EL (cell line): Measurements from ENCODE around the gene TMEM273.

Experiments
- DNase-seq: peaks from one replicate; pipeline ENCODE4 v3.0.0-alpha.2; 2016

Gene TMEM273

DNA sequence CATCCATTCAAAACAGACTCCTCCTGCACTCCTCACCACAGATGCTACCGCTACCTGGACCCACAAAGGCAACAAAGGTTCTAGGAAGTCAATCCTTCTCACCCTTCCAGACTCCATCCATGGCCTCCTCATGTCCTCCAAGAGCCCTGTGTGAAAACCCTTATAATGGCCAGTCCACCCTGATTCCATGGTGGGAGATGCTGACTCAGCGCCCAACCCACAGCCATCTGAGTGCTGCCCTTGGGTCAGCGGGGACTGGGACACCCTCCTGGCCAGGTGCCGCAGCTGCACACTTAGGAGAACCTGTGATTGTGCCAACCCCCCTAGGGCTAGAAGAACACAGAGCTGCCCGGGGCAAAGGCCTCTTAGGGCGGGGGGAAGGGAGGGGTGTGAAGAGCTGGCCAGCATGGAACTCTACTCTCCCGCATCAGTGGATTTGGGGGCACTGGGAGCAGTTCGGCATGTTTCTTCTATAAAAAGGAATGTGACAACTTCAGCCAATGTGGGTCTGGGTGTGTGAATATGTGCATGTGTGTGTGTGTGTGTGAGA is 25.4 kb downstream of the TMEM273 start:
- no peak for DNase-seq

DNA sequence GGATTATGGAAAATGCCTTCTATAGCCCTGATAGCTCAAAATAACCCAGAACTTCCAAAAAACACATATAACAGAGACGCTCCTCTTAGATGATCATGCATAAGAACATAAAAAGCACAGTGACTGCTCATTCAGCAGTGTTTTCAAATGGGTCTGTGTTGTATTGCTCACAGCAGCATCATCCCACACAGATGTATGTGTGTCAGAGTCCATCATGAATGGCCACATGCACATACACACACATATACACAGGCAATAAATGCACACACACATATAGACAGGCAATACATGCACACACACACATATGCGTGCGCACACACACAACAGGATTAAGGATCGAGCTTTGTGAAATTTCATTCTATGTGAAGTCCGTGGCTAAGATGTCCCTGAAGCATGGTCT is 26.1 kb downstream of the TMEM273 start:
- DNase-seq: no peak

DNA sequence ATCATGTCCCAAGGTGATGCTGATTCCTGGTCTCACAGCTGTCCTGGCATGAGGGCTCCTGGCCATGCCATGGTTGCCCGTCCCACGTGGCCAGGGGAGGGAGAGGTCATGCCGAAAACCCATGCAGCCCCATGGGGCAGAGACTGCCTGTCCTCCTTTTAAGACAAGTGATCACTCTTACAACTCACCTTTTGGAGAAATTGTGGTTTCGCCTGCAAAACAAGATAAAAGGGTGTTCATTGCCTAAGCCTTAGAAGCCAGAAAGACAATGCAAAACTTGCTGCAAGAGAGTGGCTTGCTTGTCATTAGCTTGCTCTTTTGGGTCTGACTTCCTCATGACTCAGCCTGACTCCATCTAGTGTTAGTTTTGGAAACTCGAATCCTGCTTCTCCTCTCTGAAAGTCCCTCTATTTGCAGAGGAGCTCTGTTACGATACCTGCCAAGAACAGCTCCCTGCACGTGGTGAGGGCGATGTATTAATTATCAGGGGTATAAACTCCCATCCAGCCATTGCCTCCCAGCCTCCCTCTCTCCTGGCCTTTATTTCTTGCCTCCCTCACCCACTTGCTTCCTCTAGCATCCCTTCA is 26.7 kb downstream of the TMEM273 start:
- DNase-seq: peak; percentile 55

DNA sequence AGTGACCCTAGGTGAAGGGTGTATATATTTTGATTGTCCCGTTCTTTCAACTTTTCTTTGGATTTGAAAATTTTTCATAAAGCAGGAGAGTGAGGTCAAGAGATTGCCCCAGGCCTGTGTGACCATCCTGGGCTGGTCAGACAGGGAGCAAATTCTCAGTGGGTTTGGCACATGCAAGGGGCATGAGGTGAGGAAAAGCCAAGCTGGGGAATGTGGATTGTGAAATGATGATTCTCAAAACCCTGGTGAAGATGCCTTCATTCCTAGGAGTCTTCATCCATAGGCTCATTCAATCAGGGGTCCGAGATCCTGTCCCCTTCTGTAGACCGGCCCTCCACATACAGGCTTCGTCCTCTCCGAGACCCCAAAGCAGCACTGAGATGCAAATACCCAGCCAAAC is 27.4 kb downstream of the TMEM273 start:
- DNase-seq: no peak

DNA sequence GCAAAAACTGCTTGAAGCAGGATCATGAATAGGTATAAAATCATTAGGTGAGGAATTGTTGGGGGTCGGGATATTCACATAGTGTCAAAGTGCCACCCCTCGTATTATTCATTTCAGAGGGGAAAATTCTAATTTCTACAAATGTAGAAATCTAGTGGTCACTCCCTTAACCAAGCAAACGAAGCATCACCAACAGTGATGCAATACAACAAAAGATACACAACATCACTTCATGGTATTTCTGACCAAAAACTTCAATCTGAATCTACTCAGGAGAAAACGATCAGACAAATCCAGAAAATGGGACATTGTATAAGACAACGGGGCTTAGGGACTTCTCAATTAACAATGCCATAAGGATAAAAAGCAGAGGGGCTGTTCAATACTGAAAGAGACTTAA is 28.1 kb downstream of the TMEM273 start:
- DNase-seq: no peak

DNA sequence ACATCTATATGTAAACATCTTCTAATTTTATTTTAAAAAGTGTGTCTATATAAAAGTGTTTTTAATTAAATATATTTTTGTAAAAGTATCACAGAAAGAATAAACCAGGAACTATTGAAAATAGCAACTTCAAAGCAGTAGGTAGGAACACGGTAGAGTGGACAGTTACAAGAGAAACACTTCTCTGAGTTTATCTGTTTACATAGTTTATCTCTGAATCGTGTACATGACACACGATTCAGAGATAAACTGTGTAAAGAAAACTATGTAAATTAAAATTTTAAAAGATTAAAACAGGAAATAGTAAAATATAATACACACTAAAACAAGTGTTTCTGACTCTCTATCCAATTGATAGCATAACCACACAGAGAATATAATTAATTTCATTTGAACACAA is 29.3 kb downstream of the TMEM273 start:
- DNase-seq: no peak

DNA sequence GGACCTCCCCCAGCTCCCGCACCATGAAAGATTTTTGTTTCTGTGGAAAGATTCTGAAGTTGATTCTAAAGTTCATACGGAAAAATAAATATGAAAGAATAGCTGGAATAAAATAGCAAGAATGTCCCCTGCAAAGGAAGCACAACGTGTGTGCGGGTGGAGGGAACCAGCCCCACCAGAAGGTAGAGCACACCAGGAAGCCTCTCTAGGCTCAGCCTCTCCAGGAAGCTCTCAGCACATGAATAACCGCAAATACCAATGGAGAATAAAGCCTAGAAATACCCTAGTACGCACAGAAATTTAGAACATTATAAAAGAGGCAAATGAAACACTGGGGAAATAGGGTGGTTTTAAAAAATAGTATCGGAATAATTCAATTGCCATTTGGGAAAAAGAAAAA is 29.8 kb downstream of the TMEM273 start:
- no peak for DNase-seq

DNA sequence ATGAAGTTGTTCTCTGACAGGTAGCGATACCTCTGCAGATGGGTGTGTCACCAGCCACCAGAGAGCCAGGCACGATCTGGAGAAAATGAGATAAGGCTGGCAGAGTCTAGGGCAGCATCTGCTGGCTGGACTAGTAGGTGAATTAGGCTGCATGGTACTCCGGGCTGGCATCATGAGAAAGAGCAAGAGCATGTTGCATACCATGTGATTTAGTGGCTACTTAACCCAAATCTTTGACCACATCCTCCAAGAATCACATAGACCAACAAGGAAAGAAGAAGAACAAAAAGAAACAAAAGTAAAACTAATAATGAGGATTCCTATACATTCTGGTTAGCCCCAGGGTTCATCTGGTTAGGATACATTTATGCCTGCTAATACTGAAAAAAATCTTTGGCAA is 31.0 kb downstream of the TMEM273 start:
- no peak for DNase-seq

DNA sequence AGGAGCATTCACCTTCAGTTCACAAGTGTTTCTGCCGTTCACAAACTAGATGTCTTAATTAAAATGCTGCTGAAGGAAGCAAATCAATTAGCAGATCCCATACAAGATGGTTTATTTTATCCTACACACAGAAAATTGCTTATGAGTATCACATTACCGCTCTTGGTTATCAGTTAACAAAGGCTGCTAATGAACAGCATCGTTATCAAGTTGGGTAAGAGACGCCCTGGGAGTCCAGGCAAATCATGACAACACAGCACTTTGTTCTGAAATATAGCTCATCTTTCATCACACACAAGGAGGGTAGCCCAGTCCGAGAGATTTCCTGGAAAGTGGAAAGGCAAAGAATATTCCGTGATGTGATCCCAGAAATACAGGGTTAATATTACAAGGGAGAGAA is 33.5 kb downstream of the TMEM273 start:
- DNase-seq: no peak

DNA sequence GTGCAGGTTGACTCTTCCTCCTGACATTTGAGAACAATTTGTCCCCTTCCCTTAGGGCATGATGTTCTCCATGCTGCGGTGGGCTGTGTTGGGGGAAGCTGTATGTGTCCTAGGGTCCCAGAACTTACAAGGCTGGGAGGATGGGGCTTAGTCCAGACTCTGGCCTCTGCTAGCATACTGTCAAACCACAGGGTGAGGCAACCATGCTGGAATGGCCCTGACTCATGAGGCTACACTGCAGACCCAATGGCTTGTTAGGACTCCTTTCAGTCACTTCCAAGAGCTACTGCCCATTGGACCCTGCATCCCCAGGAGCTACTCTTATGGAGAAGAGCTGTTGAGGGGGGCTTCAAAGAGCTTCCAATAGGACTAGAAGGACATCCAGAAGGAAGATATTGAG is 34.2 kb downstream of the TMEM273 start:
- DNase-seq: peak; percentile 73

DNA sequence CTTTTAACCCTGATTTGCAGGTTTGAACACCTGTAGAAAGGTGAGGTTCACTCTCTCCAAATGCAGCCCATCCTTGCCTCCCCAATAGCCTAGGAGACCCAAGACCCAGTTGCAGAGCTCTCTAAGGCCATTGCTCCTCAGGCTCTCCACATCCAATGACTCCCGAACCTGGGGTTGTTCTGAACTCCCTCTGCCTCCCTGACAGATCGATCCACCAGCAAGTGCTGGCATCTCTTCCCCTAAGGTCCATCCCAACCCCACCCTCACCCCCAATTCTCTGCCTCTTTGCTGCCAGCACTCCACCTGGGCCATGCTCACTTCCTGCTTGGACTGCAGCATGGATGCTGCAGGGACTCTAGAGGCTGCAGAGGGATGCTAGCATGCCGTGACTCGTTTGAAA is 35.1 kb downstream of the TMEM273 start:
- DNase-seq: no peak

DNA sequence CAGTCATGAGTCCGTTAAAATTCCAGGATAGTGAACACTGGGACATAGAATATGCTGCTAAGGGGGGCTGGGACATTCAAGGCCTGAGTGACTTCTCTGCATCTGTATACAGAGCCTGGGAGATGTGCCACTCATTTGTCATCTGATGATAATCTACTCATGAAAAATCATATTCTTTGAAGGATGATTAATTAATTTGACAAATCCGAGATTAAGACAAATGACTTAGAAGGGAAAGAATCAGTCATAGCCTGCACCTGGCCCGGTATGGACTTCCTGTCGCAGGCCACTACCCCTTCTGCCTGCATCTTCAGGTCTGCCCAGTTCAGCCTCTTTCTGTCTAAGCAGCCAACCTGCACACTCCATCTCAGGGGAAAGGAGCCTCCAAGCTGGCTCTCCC is 35.5 kb downstream of the TMEM273 start:
- DNase-seq: no peak

DNA sequence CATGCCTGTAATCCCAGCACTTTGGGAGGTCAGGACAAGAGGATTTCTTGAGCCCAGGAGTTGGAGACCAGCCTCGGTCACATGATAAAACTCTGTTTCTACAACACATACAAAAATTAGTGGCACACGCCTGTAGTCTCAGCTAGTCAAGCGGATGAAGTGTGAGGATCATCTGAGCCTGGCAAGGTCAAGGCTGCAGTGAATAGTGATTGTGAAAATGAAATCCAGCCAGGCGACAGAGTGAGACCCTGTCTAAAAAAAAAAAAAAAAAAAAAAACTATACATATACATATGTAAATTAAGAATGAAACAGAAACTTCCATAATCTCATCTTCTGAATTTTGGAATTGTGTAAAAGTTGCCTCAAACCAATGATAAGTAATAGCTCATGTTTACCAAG is 36.2 kb downstream of the TMEM273 start:
- DNase-seq: no peak

DNA sequence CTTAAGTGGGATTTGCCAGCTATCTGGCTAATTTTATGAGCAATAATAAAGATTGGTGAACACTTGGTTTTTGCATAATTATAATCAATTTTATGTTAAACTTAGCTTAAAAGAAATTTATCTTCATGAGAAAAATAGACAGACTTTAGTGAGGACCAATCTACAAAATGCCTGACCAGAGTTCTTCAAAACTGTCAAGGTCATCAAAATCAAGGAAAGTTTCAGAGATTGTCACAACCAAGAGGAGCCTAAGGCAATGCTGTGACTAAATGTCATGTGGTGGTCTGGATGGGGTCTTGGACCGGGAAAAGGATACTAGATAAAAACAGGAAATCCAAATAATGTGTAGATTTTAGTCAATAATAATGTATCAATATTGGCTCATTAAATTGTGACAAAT is 36.7 kb downstream of the TMEM273 start:
- DNase-seq: no peak

DNA sequence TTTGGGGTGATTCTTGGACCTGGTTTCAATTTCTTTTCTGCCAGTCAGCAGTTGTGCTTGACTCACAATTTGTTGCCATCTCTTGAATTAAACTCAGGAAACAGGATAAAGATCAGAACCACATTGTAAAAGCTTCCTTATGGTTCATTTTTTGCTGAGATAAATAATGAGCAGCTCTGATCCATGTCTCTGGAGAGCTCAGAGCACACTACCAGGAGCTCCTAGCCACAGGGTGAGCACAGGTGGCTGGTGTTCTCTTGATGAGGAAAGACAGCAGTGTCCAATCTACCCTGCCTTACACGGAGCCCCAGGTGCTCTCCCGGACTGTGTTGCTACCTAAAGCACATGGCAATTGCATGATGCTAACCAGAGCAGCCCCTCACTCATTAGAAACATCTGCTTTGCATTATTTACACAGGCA is 37.2 kb downstream of the TMEM273 start:
- no peak for DNase-seq

DNA sequence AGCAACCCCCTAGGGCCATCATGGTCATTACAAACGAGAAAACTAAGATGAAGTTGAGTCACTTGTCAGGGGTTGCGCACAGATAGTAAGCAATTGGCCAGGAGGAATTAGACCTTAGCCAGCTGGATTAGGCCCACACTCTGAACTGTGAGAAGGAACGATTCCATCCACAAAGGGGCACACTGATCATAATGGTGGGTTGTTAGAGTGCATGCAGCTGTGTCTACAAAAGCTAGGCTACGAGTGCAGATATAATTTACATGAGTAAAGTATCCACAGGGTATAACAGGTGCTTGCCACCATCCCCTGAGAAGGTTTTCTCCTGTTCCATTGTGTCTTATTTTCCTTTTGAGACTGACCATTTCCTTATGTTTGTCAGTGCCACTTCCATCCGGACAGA is 37.8 kb downstream of the TMEM273 start:
- no peak for DNase-seq

DNA sequence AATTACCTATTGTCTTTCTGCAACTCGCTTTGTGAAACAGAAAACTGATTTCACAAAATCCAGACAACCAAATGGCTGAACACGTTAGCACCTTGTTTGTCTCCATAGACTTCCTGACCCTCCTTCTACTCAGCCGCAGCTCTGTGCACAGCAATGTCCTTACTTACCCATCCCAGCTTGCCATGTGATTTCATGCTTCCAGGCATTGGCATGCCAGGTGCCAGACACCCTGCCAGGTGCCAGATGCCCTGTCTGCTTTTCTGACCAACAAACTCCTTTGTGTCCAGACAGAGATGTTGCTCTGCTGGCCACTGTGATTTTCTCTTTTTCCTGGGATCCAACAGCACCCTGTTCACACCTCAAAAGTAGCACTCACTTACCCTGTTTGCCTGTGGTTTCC is 38.3 kb downstream of the TMEM273 start:
- no peak for DNase-seq

DNA sequence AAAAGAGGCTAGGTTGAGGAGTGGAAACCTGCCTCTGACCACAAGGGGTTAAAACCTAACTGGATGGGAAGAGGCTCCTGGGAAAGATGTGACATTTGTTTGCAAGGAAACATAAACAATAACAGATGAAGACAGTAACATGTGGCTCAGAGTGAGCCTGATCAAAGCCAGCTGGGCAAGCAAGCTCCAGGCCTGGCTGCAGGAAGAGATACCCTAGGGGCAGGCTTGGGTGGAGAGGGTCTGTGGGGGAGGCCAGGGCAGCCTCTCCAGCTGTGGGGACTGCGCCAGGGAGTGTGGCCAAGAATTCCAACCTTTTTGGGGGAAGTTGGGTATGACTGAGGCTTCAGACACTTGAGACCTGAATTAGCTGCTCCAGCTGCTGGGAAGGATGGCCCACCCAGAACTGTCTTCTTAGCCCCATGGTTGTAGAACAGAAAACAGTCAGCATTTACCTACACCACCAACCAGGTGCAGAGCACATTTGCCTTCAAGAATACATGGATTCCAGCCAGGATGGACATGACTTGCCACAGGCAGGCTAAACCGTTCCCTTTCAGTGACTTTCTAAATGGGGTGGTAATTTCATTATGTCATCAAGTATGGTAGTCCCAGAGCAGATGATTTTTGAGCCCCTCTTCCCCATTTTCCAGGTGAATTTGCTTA is 44.0 kb downstream of the TMEM273 start:
- DNase-seq: peak; percentile 19

DNA sequence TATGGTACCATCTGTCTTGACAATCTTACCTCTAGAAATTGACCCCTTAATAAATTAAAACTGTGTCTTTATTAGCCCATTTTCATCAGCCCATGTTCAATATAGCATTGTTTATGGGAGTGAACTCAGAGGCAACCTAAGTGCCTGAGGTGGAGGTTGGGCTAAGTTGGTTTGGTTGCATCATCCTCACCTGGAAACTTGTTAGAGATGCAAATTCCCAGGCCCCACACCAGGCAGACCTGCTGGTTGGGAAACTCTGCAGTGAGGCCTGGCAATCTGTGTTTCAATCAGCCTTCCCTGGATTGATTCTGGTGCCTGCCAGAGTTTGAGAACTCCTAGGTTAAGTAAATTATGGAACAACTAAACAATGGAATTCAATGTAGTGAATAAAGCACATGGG is 44.9 kb downstream of the TMEM273 start:
- DNase-seq: no peak

DNA sequence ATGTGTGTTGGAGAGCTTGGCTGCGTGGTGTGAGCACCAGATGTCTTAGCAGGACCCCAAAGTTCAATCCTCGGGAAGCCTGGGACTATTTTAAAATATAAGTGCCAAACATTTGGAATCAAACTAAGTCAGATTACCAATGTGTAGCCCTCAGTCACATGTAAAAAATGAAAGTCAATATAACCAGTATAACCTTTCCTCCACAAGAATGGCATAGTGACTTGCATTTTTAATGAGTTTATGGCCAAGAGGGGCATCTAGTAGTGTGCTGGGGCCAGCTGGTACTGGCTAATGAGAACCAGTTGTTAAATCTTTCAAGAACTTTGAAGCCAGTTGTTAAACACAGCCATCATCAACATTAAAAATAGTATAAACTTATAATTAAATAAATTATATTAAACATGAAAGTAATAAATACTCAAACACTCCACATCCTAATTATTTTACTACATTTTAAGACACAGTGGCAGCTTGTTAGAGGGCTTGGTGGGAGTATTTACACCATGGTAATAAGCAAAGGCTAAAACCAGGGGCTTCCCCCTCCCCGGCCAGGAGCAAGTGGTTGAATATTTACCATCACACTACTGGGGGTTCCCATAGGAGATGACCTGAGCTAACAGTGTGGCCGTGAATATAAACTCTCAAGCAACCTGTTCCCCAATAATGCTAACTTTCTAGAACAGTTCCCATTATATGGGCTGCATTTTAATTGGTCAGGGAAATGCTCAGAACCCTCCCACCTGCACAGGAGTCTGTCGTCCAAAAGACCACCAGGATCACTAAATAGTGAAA is 46.5 kb downstream of the TMEM273 start:
- DNase-seq: no peak

DNA sequence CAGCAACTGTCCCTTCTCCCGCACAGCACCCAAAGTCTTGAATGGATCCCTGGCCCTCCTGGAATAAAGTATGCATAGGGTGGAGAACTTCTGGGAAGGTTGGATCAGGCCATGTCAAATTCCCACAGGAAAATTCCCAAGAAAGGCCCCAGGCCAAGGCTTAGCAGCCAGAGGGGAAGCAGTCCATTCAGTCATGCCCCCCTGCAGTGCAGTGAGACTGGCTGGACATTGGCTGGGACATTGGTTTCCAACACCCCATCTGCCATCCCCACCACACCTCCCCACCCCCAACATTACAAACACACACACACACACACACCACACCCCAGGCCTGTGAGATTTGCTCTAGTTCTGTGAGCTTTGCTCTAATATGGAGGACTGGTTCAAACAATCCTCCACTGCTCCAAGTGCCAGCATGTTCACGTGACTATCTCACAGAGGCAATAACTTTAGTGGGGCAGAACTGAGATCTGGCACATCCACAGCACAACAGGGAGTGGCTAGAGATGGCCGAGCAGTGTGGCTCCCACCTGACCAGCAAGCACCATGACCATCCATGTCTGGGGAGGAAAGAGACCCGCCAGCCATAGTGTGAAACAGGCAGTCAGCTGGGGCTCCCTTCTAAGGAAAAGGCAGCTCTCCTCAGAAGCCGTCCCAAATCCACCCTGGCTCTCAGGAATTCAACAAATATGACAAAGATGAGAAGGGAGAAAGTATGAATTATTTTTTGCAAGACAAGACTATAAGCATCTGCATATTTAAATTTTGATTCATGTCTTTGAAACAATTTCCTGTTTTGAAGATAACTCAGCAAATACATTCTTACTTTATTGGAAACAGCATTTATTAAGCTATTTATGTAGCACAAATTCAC is 47.6 kb downstream of the TMEM273 start:
- peak; percentile 40 for DNase-seq

DNA sequence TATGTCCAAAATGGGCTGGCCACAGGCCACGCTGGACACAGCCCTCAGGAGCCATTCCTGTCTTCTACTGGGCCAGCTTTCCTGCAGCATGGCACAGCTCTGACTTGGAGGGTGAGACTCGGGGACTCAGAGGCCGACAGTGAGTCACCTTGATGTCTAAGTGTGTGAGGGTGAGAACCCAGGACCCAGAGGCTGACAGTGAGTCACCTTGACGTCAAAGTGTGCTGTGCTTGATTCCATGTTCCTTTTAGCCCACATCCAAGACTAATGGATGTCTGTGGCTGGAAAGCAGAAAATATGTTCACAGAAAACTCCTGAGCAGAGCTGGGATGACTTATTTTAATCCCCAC is 48.4 kb downstream of the TMEM273 start:
- DNase-seq: peak; percentile 96
